Heart right ventricle (tissue), 16 donors: ENCODE results near the gene ITGBL1. TPM values are rescaled to one million over a fixed set of nuclear protein-coding genes. Genes with fewer than 3 reads are reported as not detected.

Experiments used
- ATAC-seq, 8 donors: fragments of 200-7000 bp; cut with Tn5 transposase; one replicate each; pipeline ENCODE4 v1.9.1; 2020; ENCODE audit warnings: mild to moderate bottlenecking in 8 of 8, moderate library complexity in 8 of 8, moderate number of reproducible peaks in 1 of 8
- DNase-seq, 2 donors: peaks; one replicate each; pipeline ENCODE4 v3.0.0-alpha.2; 2020
- H3K27ac ChIP-seq, 10 donors: fragments of 200-600 bp; sonication (generic) in 2 of 10; one replicate each; pipeline versions ENCODE4 v1.5.0 to v1.8.0; 2020 to 2022; ENCODE audit warnings: mild to moderate bottlenecking in 3 of 10
- H3K27me3 ChIP-seq, 7 donors: fragments of 200-600 bp; one replicate each; pipeline ENCODE4 v1.8.0; 2021 to 2022; ENCODE audit warnings: mild to moderate bottlenecking in 2 of 7
- H3K36me3 ChIP-seq, 9 donors: fragments of 200-600 bp; sonication (generic) in 1 of 9; one replicate each; pipeline versions ENCODE4 v1.5.0 to v1.8.0; 2020 to 2022; ENCODE audit warnings: mild to moderate bottlenecking in 2 of 9
- H3K4me1 ChIP-seq, 9 donors: fragments of 200-600 bp; sonication (generic) in 1 of 9; one replicate each; pipeline versions ENCODE4 v1.5.0 to v1.8.0; 2020 to 2022; ENCODE audit warnings: mild to moderate bottlenecking in 4 of 9
- H3K4me3 ChIP-seq, 10 donors: fragments of 200-600 bp; sonication (generic) in 2 of 10; one replicate each; pipeline versions ENCODE4 v1.5.0 to v1.8.0; 2020 to 2022; ENCODE audit warnings: mild to moderate bottlenecking in 7 of 10, moderate library complexity in 2 of 10
- H3K9me3 ChIP-seq, 11 donors: fragments of 200-600 bp in 10 of 11; sonication (generic) in 2 of 11; one replicate each; pipeline versions ENCODE4 v1.5.0 to v1.8.0; 2013 to 2022; ENCODE audit warnings: mild to moderate bottlenecking in 2 of 11, control low read depth in 1 of 11, moderate library complexity in 1 of 11
- WGBS, 2 donors: extraction: QIAGEN DNeasy Blood & Tissue Kit; methylation state at CpG; one replicate each; pipeline ENCODE4 v1.1.7; 2013; ENCODE audit warnings: inconsistent platforms in 1 of 2; 5-methylcytosine and 5-hydroxymethylcytosine counted together
- intact Hi-C, 10 donors: fragments of 100-400 bp; cut with DNase I; formaldehyde crosslinking; loops; one replicate each; pipeline versions ENCODE4 v1.11.1 to v1.14.2; 2022
- polyA plus RNA-seq, 2 donors: library from polyadenylated mRNA; stranded (reverse); fragments of 200-250 nt; gene quantifications; one replicate each; pipeline ENCODE4 v1.2.3, GENCODE V29; 2013
- total RNA-seq, 10 donors: library from RNA; stranded (reverse); fragmentation: NEBNext Ultra II Directional in 3 of 10; extraction: Animal tissue kit (Norgen Biotek cat#: 25700) in 3 of 10; gene quantifications; one replicate each; pipeline versions ENCODE4 v1.2.1 to v1.2.4, GENCODE V29; 2021 to 2023
- TF ChIP-seq, protein P1 (sequence below), 9 donors: fragments of 200-600 bp; sonication (generic) in 2 of 9; IDR thresholded peaks; one replicate each; pipeline versions ENCODE4 v1.5.0 to v1.8.0; 2021 to 2022; ENCODE audit warnings: antibody characterized with exemption in 9 of 9, mild to moderate bottlenecking in 5 of 9, moderate library complexity in 1 of 9
- donor health status: Arrhythmogenic right ventricular cardiomyopathy.
- donor health status: ischemic (EF 13 %, LVEDD 7.1; RV severe dilation, severe dysfunction).
- donor health status: healthy with polysubstance abuse.
- donor health status: DM: no; HTN: yes; CAD: no.
- donor health status: DM: no; HTN: no; CAD: no.
- donor health status: ischemic (EF 25% LVEDD 6.9; RV normal size, moderate dysfunction).
- donor health status: ischemic (EF 25% LVEDD 5.7; RV mildly dilated, moderate dysfunction).
- donor health status: healthy.
- donor health status: DM: yes; HTN: yes; CAD: no.
- donor health status: Ischemic cardiomyopathy.
- donor health status: ischemic (EF 35%, LVEDD 5.7; RV mildly dilated, moderate dysfunction).
- donor health status: nonischemic (EF 11% LVEDD 7.7; RV severe dilation, severe dysfunction).
- donor health status: DM: yes; HTN: yes; CAD: no.
- donor health status: PGD.
- donor health status: ischemic (EF 29% LVEDD 5.4; RV normal size, mild dysfunction).
- donor health status: nonischemic (EF 23%, LVEDD 6.1; RV moderate dilation, normal function).

ITGBL1 gene
- total and polyA plus RNA-seq, 12 donors: 0.78 to 11.9 (median 4.3) TPM

DNA sequence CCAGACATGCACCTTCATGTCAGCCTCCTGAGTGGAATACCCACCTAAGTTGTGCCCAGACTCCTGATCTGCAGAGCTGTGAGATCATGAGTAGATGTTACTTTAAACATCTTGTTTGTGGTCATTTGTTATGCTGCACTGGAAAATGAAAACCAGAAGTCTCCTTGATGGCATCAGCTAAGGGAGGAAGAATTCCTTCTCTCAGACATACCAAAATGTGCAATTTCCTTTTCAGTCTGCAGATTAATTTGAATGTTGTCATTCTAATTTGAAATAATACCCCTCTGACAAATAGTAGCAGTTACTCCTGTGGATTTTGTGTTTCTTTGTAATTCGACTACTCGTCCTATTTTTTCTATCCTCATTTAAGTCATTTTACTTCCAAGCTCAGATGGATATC is 59.3 kb downstream of the ITGBL1 start:
- Histone ChIP-seq H3K27me3 (no peaks in the 10 kb centered on the region), H3K4me3 (no peak overlapping the region), H3K36me3 (no peaks in the 10 kb centered on the region), H3K9me3 (peaks cover 0 to 9% (median 0%) of the 10 kb centered on the region in 11 donors), H3K4me1 (no peaks in the 10 kb centered on the region), H3K27ac (no peak overlapping the region)
- no peak for ATAC-seq
- WGBS, 2 donors: 77 to 79% methylated on average over 2 of the region's 2 CpGs
- TF ChIP-seq, protein P1, sequence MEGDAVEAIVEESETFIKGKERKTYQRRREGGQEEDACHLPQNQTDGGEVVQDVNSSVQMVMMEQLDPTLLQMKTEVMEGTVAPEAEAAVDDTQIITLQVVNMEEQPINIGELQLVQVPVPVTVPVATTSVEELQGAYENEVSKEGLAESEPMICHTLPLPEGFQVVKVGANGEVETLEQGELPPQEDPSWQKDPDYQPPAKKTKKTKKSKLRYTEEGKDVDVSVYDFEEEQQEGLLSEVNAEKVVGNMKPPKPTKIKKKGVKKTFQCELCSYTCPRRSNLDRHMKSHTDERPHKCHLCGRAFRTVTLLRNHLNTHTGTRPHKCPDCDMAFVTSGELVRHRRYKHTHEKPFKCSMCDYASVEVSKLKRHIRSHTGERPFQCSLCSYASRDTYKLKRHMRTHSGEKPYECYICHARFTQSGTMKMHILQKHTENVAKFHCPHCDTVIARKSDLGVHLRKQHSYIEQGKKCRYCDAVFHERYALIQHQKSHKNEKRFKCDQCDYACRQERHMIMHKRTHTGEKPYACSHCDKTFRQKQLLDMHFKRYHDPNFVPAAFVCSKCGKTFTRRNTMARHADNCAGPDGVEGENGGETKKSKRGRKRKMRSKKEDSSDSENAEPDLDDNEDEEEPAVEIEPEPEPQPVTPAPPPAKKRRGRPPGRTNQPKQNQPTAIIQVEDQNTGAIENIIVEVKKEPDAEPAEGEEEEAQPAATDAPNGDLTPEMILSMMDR (IDR thresholded peaks at IDR 0.05): no peak
- intact Hi-C loops: loop anchor here in 6 of 10 donors (2.0 to 10.0 kb wide), 5 partner anchors 113 to 1043 kb away; no protein-coding TSS in a partner anchor
- DNase-seq: no peak

DNA sequence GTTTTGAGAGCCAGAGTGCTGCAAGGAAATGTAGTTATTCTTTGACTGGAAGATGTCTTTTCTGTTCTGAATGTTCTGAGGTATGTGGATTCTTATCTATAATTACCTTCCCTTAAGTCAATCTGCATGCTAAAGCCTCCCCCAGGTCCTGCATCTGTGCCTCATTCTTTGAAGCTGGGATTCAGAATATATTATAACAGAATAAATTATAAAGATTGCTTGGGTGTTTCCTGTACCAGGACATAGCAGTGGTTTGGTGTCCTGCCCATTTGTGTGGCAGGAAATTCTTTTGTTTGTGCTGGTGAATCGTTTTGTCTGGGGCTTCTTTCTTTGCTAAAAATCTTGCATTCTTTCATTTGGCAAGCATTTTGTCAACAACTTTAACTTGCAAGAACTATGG is 60.2 kb downstream of the ITGBL1 start:
- Histone ChIP-seq H3K4me1 (no peaks in the 10 kb centered on the region), H3K36me3 (no peaks in the 10 kb centered on the region), H3K9me3 (peaks cover 0 to 9% (median 0%) of the 10 kb centered on the region in 11 donors), H3K27ac (no peak overlapping the region), H3K27me3 (no peaks in the 10 kb centered on the region), H3K4me3 (no peak overlapping the region)
- no peak for DNase-seq
- 27 to 29% methylated on average over 1 of the region's 1 CpG for WGBS, 2 donors
- intact Hi-C loops: loop anchor here in 6 of 10 donors (2.0 to 10.0 kb wide), 5 partner anchors 112 to 1042 kb away; no protein-coding TSS in a partner anchor
- TF ChIP-seq, protein P1 (IDR thresholded peaks at IDR 0.05): no peak
- ATAC-seq: no peak

DNA sequence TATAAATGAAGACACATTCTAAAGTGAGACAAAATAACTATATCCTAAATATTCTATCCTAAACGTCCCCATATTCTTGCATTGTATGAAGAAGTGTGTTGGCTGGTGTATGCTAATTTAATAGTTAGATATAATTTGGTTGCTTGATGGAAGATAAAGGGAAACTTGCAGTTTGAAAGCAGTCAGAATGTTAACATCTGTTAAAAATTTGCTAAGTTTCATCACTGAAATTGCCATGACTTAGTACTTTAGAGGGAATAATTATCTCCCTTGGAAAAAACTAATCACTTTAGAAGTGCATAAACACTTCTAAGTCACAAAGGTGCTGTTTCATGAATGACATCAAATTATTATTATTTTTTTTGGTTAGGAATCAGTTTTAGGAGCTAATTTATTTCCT is 61.6 kb downstream of the ITGBL1 start:
- Histone ChIP-seq H3K9me3 (peaks cover 0 to 9% (median 0%) of the 10 kb centered on the region in 11 donors), H3K27me3 (no peaks in the 10 kb centered on the region), H3K36me3 (no peaks in the 10 kb centered on the region), H3K4me3 (no peak overlapping the region), H3K4me1 (no peaks in the 10 kb centered on the region), H3K27ac (no peak overlapping the region)
- TF ChIP-seq, protein P1 (IDR thresholded peaks at IDR 0.05): no peak
- DNase-seq (no peak), ATAC-seq (no peak)
- intact Hi-C loops: loop anchor here in 6 of 10 donors (2.0 to 10.0 kb wide), 6 partner anchors 111 to 1041 kb away; no protein-coding TSS in a partner anchor
- 13 to 37% methylated on average over 1 of the region's 1 CpG for WGBS, 2 donors

- no peaks in the 10 kb centered on the region for H3K4me1 ChIP-seq
- no peak overlapping the region for H3K27ac ChIP-seq
- TF ChIP-seq, protein P1 (IDR thresholded peaks at IDR 0.05): peak; percentile 34 to 77 (median 62)
- ATAC-seq (peak in 3 of 8 donors; percentile 33 to 59 (median 46)), DNase-seq (peak in 1 of 2 donors; percentile 23)
- intact Hi-C loops: loop anchor here in 8 of 10 donors (2.0 to 10.0 kb wide), 7 partner anchors 110 to 1040 kb away; no protein-coding TSS in a partner anchor
- no peaks in the 10 kb centered on the region for H3K36me3 ChIP-seq
- H3K27me3 ChIP-seq: no peaks in the 10 kb centered on the region
- H3K9me3 ChIP-seq: peaks cover 0 to 9% (median 0%) of the 10 kb centered on the region in 11 donors
- H3K4me3 ChIP-seq: no peak overlapping the region
These were observed 62.3 kb downstream of the ITGBL1 start for GRCh38 chr13:101514695-101515275.
